ENCODE results near the gene LRWD1.

Gene LRWD1

DNA sequence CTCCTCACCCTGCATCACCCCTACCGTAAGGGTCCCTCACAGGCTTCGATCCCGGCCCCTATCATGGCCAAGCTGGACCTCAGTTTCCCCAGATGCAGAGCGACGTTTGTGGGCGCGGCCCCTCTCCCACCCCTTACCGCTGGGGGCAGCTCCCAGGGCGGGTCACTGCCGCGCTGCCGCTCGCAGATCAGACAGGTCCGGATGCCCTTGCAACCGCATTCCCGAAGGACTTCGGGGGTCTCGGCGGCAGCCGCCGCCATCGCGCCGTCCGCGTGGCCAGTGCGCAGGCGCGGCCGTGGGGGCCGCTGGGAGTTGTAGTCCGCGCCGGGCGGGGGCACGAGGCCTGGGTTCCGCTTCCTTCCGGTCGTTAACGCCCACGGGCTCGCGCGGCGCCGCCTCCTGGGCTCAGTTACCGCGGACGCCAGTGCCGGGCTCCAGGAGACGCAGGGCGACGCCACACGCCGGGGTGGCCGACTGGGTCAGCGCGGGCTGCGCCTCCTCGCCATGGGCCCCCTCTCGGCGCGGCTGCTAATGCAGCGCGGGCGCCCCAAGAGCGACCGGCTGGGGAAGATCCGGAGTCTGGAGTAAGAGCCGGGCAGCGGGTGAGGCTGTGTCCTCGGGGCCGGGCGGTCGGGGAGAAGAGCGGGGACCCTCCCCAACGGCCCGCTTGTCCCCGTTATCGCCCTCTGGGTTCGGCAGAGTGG lies at the start of gene LRWD1, which contains the start of gene ALKBH4:
LRWD1 (plus strand) TSS at position 408 of the 704 bp plus-strand sequence; CDS start at position 505, 97 bp downstream.
ALKBH4 (minus strand) TSS at position 287 of the 704 bp plus-strand sequence; CDS start at position 260, 27 bp downstream.
- DNase-seq: peak; percentile 65

DNA sequence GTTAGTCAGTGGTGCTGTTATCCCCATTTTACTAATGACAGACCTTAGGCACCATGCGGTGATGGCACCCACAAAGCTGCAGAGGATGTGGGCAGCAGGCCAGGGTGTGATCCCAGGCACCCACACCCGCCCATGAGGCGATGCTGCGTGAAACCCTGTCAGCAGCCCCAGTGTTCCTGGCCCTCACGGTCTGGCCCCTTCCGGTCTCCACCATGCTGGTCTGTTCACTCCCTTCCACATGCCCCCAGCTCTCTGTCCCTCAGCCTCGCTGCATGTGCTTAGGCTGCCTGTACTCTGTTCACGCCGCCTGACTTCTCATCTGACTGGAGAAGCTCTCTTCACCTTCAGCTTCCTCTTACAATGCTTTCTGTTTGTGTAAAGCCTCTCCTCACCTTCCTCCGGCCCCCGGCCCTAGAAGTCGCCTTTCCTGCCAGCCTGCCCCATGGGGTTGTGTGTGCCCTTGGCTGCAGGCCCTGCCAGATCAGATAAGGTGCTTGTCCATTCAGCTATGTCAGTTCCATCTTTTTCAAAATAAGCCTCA lies 49.0 kb upstream of the LRWD1 start:
- DNase-seq: no peak

GRCh38 chr7:102416406-102416805 lies 48.4 kb upstream of the LRWD1 start:
- no peak for DNase-seq

DNA sequence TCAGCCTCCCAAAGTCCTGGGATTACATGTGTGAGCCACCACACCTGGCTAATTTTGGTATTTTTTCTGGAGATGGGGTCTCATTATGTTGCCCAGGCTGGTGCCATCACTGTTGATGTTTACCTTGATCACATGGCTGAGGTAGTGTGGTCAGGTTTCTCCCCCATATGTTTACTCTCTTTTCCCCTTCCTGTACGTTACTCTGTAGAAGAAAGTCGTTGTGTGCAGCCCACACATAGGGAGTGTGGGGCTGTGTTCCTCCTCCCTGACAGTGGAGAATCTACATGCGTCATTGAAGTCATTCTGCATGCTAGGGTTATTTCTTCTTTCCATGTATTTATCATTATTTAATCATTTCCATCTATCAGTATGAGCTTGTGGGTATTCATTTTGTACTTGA lies 47.7 kb upstream of the LRWD1 start:
- DNase-seq: no peak

DNA sequence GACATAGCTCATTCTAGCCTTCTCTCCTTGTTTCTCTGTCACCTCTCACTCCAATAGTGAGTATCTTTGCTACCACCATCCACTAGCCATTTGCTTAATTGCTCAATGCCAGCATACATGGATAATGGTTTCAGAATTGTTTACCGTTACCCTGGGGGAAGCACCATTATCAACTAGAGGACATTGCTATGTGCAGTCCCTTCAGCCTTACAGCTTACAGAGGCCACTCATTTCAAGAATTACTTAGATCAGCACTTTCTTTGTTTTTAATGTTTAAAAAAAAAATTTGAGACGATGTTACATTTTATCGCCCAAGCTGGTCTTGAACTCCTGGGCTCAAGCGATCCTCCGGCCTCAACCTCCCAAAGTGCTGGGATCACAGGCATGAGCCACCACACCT lies 46.2 kb upstream of the LRWD1 start:
- DNase-seq: no peak

DNA sequence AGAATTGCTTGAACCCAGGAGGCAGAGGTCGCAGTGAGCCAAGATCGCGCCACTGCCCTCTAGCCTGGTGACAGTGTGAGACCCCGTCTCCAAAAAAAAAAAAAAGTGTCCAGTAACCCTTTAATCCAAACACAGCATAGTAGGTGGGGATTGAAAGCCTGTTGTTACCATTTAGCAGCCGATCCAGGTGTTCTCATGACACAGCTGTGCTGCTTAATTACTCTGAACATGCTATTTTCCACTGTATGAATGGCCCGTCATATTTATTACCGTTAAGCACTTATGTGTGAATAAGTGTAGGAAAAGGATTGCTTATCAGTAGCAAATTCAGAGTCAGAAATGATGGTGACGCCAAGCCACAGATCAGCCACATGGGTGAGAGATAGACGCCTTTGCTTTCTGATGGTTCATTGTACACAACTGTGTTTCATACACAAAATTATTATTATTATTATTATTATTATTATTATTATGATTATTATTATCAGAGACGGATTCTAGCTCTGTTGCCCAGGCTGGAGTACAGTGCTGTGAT lies 43.0 kb upstream of the LRWD1 start:
- DNase-seq: no peak

- DNase-seq: no peak
Measured at GRCh38 chr7:102424129-102424551, 40.6 kb upstream of the LRWD1 start.

DNA sequence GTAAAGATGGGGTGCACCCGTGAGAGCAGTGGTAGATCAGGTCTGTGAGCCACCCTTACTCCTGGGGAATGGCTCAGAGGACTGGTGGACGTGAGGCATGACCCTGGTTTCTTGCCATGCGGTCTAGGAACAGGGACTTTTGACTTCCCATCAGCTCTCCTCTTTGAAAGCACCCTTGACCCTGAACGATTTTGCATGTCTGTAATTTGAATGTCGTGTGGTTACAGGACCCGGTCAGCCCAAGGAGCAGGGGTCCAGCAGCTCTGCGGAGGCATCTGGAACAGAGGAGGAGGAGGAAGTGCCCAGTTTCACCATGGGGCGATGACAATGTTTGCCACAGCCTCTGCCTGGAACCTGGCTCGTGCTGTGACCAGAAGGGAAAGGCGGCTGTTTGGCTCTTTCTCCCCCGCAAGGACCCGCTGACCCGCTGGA lies 40.0 kb upstream of the LRWD1 start:
- no peak for DNase-seq

DNA sequence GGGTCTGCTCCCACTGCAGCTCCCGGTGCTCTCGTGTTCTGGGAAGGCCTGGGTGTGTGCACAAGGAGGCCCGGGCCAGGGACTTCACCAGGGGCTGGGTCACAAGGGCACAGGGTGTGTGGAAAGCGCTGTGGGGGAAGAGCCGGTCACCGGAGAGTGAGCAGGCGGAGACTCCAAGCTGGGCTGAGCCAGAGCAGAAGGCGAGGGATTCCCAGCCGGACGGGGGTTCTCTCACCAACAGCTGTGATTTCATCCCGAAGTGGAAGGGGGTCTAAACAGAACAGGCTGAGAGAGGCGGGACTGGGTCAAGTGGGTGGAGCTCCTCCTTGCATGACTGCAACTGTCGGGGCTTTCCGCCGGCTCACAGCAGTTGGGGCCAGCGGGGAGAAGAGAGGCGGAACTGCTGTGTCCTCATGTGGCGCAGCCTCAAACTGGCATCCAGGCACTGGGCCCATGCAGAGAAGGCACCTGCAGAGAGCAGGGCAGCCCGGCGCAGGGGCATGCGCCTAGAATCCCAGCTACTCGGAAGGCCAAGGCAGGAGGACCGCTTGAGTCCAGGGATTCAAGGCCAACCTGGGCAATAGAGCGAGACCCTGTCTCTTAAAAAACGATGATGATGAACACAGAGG lies 39.0 kb upstream of the LRWD1 start:
- DNase-seq: no peak

DNA sequence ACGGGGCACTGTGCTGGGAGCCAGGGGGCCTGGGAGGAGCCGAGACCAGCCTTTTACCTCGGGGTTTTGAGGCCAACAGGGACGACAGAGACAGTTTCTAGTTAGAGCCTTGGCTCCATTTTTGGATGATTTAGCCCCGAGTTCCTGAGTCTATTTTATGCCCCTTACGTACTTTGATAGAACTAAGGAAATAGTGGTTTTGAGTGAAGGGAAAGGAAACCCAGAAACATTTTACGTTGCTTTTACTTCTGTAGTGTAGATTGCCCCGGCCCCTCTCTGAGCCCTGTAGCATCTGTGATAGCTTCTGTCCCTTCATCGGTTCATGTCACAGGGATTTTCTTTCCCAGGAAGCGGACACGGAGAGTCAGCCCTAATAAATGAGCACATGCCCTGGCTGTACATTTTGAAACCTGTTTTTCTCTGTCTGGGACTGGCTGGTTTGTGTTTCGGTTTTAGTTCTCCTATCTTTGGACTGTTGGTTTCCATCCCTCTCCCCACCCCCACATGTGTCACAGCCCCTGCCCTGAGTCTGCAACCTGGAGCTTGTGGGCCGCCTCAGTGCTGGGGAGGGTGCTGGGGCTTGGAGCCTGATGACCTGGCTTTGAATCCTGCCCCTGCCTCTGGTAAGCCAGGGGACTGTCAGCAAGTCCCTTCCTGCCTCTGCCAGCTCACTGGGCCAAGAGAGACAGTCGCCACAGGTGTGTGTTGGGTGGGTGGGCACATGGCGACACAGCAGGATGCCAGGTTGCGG lies 38.3 kb upstream of the LRWD1 start:
- DNase-seq: no peak

DNA sequence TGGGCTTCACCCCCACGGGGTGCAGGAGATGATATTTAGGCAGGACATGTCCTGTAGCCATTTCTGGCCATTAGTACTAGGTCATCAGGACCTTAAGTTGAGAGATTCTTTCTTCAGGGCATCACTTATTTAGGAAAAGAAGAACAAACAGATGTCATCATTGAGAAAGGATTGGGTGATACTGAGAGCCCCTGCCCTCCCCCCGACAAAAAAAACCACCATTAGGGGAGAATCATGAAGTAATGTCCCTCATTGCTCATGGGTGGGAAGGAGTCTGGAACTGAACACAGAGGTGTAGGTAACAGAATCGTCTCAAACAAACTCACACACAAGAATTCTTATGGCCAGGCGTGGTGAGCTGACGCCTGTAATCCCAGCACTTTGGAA lies 37.8 kb upstream of the LRWD1 start:
- no peak for DNase-seq

GRCh38 chr7:102429141-102429899 lies 35.5 kb upstream of the LRWD1 start:
- no peak for DNase-seq

GRCh38 chr7:102431617-102432298 lies 33.0 kb upstream of the LRWD1 start:
- DNase-seq: no peak

GRCh38 chr7:102432442-102433218 lies 32.2 kb upstream of the LRWD1 start:
- DNase-seq: no peak

GRCh38 chr7:102433219-102434038 lies 31.4 kb upstream of the LRWD1 start, which contains the start of gene ORAI2:
Gene ORAI2 (plus strand): TSS chr7:102433575. CDS start chr7:102438957, 5,382 bp downstream.
- DNase-seq: no peak

GRCh38 chr7:102434039-102434486 lies 30.7 kb upstream of the LRWD1 start:
- no peak for DNase-seq

GRCh38 chr7:102436118-102436517 lies 28.7 kb upstream of the LRWD1 start:
- no peak for DNase-seq

DNA sequence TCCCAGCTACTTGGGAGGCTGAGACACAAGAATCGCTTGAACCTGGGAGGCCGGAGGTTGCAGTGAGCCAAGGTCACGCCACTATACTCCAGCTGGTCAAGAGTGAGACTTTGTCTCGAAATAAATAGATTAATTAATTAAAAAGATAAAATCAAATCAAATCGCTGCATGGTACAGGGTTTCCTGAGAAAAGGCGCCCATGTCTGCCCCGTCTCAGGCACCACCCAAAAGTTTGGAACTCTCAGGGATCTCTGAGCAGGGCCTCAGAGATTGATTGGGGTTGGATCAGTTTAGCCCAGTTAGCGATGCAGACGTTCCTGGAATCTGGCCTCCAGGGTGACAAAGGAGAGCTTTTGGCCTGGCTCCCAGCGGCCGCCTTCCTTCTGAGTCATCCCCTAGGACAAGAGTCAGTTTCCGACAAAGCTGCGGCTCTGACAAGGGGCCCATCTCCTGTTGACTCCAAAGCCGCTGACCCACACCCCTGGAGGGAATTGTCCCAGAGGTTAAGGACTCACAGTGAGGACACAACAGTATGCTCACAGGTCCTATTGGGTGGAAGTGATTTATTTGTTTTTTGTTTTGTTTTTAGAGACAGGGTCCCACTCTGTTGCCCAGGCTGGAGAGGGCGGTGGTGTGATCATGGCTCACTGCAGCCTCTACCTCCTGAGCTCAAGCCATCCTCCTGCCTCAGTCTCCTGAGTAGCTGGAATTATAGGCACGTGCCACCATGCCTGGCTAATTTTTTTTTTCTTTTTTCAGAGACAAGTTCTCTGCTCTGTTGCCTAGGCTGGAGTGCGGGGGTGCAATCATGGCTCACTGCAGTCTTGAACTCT lies 24.6 kb upstream of the LRWD1 start:
- no peak for DNase-seq
